Activated gamma-delta T cell treated with anti-CD3 and anti-CD28 coated beads, Interleukin-2, amount 50 U/mL, for 16 hours (primary cell): Measurements from ENCODE around the gene PSD2.
A peak's percentile ranks its signal among the peaks of the same experiment; 100 is the strongest.

Source experiments
- DNase-seq: peaks from one replicate; pipeline ENCODE4 v3.0.0-alpha.2; 2020; ENCODE audit warnings: low read depth

The PSD2 gene

GRCh38 chr5:139795074-139796001, at the start of gene PSD2:
PSD2 (plus strand) TSS chr5:139795808; CDS start chr5:139809441, 13,633 bp downstream.
- DNase-seq, result no peak

DNA sequence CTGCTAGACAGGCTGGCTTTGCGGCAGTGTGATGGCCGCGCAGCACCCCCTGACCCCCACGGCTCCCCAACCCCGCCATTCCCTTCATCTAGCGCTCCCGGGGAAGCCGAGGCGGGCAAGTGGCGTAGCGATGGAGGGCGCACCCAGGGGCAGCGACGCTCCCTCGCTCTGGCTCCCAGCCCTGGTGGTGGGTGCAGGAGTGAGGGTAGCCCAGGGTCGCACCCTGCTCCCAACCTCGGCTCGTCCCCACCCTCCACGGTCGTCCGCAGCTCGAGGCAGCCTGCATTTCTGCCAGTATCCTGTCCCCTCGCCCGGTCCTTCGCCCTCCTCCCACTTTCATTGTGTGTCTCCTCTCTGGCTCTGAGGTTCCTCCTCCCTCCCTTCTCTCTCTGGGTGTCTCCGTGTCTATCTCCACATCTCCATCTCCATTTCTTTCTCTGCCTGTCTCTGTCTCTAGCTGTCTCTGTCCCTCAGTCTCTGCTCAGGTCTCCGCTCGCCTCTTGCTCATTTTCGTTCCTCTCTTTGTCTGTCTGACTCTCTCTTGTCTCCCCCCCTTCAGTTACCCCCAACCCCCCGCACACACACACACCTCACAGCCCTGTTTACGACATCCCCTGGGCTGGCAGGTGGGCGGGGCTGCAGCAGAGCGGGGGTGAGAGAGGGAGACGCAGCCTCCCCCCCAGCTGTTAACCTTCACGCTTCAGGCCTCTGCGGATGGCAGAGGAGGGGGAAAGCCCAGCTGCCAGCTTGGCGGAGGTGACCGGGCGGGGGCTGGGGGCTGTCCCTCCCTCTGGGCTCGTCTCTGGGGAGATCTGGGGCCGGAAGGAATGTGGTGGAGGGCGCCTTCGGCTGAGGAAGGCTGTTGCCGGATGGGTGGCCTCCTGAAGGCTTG, 48.7 kb upstream of the PSD2 start:
- DNase-seq, result peak; percentile 76

DNA sequence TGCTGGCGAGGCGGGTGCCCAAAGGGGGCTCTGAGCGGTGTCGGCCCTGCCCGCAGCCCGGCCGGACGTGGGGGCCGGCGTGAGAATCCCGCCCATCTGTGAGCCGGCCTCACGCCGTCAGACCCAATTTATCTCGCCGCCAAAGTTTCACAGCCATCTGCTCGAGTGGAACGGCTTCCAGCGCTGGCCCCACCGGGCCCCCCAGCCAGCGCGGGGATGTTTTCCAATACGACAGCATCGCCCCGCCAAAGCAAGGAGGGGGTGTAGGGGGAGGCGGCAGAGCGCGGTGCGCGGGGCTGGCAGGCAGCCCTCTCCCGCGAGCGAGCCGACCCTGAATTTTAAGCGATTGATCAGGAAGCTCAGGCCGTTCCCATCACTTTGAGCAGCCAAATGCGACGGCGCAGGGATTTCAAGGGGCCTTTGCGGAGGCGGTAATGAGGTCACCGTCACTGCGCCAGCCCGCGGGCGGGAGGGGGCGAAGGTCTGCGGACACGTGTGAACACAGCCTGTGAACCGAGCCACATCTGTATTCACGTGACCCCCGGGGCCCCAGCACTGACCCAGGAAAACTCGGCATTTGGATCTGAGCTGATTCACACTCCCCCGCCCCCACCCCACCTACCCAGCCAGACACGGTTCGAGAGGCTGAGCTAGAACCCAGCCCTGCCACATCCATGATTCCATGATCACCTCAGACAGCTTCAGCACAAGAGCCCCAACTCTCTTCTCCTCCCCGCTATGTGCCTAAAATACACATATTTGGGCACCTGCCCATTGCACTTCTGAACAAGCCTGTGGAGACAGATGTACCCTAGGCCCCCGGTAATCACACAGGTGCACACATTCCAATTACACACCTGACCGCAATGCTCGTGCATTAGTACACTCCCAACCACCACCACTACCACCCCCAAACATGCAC, 47.8 kb upstream of the PSD2 start:
- peak; percentile 50 for DNase-seq

DNA sequence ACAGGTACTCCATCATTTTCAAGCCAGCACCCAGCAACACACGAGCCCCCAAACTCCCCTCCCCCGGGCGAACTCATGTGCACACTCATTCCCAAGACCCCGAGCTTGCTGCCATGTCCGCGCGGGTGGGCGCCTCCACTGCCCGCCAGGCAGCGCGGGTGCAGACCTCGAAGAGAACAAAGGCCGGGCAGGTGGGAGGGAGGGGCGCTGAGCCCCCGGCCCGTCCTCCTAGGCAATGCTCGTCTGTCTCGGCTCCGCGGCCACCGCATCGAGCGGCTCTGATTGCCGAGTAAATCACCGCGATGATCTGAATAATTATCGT, 47.1 kb upstream of the PSD2 start:
- DNase-seq, result no peak

GRCh38 chr5:139749242-139749641, 46.4 kb upstream of the PSD2 start:
- no peak for DNase-seq

- no peak for DNase-seq
These were observed 44.4 kb upstream of the PSD2 start for GRCh38 chr5:139751236-139751635.

GRCh38 chr5:139752506-139753473, 42.8 kb upstream of the PSD2 start:
- DNase-seq, result no peak

DNA sequence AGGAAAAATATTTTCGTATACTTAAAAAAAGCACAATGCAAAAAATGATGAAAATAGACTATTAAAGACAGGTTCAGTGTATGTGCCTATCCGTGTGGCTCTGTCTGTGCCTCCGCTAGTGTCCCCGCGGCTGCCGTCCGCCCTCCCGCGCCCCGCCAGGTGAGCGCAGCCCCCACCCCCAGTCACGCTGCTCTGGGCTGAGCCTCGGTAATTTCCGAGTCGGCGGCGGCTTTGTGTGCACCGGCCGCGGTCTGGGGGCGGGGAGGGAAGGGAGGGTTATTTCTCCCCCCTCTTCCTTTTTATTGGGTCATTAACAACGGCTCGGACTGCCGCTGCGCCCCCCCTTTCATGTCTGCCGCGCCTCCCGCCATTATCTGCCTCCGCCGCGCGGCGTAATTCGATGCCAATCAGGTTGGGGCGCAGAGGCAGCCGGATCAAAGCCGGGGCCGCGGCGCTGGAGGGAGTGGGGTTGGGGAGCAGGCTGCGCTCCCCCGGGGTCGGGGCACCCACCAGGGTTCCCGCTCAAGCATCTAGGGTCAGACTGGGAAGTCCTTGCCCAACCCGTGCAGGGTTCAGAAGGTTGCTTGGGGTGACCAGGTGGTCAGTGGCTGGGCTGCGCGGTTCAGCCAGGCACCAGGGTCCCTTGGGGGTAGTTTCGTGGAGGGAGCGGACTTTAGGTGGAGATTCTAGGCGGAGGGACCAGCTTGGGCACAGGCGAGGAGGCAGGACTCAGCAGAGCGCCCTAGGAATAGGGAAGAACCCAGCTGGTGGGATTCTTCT, 39.5 kb upstream of the PSD2 start:
- DNase-seq, result no peak

GRCh38 chr5:139756971-139757370, 38.6 kb upstream of the PSD2 start:
- no peak for DNase-seq

- DNase-seq, result no peak
These were observed 37.7 kb upstream of the PSD2 start for GRCh38 chr5:139757727-139758509.

- DNase-seq, result no peak
These were observed 37.0 kb upstream of the PSD2 start for GRCh38 chr5:139758510-139759075.

GRCh38 chr5:139759219-139759721, 36.3 kb upstream of the PSD2 start:
- no peak for DNase-seq

GRCh38 chr5:139760066-139761056, 35.2 kb upstream of the PSD2 start:
- no peak for DNase-seq

GRCh38 chr5:139761057-139761450, 34.6 kb upstream of the PSD2 start:
- DNase-seq, result no peak

DNA sequence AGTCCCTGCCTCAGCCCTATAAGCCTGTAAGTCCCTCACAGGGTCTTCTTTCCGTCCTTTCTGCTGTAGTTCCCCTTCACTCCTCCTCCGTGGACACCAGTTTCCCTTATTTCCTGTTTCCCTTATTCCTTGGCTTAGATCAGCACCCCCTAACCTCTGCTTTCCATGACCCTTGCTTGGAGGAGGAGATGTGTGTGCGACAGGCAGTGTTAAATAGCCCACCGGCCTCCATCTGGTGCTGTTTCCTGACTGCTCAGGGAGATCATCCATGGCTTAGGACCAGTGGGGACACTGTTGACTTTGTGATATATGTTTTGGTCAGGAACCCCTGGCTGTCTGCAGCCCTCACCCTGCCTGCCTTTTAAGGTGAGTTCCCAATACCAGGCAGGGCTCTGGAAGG, 34.1 kb upstream of the PSD2 start:
- no peak for DNase-seq

DNA sequence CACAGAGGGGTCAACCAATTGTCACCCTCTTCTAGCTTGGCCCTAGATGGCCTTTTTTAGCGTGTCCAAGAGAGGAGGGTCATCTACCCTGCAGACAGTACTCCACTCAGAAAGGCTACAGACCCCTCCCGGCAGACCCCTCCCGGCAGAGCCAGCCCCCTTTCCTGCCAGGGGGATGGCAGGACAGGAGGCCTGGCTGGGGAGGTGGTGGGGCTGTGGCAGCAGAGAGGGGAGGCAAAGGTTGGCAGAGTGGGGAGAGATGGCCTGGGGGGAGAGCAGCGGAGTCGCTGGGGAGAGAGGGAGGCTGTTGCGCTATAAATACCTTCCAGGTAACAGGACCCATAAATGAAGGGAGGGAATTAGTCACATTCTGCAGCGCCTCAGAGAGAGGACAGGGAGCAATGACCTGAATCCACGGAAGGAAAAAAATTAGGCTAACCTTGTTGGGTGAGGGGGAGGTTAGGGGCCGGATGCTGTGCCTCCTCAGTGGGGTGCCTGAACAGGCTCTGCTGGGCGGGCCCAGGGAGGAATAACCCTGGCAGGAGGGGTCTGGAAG, 32.9 kb upstream of the PSD2 start:
- no peak for DNase-seq
